Right lobe of liver (tissue), 4 donors: ENCODE measurements around the gene ST6GALNAC1.
"Not testable (repeated sequence)": the region's sequence is repeated elsewhere in the genome, so short reads cannot be mapped to it uniquely, and the experiment has no call there.

Experiments
- POLR2A ChIP-seq: fragments of 450-650 bp; IDR thresholded peaks from one replicate; pipeline ENCODE4 v1.6.1; 2017; ENCODE audit warnings: antibody characterized with exemption, mild to moderate bottlenecking
- TF ChIP-seq, protein P1 (sequence below), 4 donors: fragments of 200-600 bp in 3 of 4; fragments of 450-650 bp in 1 of 4; IDR thresholded peaks; one replicate each; pipeline versions ENCODE4 v1.5.1 to v1.8.0; 2016 to 2022; ENCODE audit warnings: antibody characterized with exemption in 4 of 4, mild to moderate bottlenecking in 2 of 4
- donor health status: DM: no; HTN: no; CAD: no.
- donor health status: DM: no; HTN: no; CAD: no.
- donor health status: DM: no; HTN: yes; CAD: no.

DNA sequence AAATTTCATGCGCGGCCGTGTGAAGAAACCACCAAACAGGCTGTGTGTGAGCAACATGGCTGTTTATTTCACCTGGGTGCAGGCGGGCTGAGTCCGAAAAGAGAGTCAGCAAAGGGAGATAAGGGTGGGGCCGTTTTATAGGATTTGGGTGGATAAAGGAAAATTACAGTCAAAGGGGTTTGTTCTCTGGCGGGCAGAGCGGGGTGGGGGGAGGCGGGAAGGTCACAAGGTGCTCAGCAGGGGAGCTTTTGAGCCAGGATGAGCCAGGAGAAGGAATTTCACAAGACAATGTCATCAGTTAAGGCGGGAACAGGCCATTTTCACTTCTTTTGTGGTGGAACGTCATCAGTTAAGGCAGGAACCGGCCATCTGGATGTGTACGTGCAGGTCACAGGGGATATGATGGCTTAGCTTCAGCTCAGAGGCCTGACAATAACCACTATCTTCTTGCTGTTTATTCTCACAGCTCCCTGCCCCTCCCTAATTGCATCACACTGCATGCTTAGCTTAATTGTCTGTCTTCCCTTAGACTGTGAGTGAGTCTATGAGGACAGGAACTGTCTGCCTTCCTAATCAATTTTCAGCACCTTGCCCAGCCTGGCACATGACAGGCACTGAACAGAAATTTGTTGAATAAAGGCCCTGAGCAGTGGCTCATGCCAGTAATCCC lies 32.3 kb downstream of the ST6GALNAC1 start:
- TF ChIP-seq POLR2A, result not testable (repeated sequence)
- TF ChIP-seq, protein P1, sequence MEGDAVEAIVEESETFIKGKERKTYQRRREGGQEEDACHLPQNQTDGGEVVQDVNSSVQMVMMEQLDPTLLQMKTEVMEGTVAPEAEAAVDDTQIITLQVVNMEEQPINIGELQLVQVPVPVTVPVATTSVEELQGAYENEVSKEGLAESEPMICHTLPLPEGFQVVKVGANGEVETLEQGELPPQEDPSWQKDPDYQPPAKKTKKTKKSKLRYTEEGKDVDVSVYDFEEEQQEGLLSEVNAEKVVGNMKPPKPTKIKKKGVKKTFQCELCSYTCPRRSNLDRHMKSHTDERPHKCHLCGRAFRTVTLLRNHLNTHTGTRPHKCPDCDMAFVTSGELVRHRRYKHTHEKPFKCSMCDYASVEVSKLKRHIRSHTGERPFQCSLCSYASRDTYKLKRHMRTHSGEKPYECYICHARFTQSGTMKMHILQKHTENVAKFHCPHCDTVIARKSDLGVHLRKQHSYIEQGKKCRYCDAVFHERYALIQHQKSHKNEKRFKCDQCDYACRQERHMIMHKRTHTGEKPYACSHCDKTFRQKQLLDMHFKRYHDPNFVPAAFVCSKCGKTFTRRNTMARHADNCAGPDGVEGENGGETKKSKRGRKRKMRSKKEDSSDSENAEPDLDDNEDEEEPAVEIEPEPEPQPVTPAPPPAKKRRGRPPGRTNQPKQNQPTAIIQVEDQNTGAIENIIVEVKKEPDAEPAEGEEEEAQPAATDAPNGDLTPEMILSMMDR (IDR thresholded peaks at IDR 0.05), result not testable (repeated sequence)
